Renal cortex interstitium (tissue), 11 donors: ENCODE measurements around the gene PMEPA1. TPM values are rescaled to one million over a fixed set of nuclear protein-coding genes. Genes with fewer than 3 reads are reported as not detected.

Experiments used
- DNase-seq, 11 donors: peaks; one replicate each; pipeline ENCODE4 v3.0.0-alpha.2; 2013; ENCODE audit warnings: low read depth in 9 of 11, low spot score in 4 of 11; ENCODE audit errors: extremely low read depth in 1 of 11
- polyA plus RNA-seq, 3 donors: library from polyadenylated mRNA; unstranded; fragments of 120-200 nt; gene quantifications; one replicate each; pipeline ENCODE4 v1.2.1, GENCODE V29; 2013; ENCODE audit not compliant: insufficient read length in 3 of 3

Gene PMEPA1
- polyA plus RNA-seq, 3 donors, result 14.9 to 21.6 (median 15.5) TPM

DNA sequence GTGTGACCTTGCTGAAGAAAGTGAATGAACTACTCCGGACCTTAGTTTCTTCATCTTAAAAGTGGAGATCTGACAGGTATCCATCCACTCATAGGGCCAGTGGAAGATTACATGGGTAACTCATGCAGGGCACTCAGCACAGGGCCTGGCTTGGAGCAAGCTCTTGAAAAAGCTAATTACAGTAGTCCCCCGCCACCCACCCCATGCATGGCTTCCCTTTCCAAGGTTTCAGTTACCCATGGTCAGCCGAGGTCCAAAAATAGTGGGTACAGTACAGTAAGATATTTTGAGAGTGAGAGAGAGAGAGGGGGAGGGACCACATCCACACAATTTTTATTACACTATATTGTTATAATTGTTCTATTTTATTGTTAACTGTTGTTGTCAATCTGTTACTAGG, 7.1 kb upstream of the PMEPA1 start:
- DNase-seq, result no peak

- DNase-seq, result no peak
Measured at GRCh38 chr20:57716202-57716601, 6.4 kb upstream of the PMEPA1 start.

- DNase-seq, result no peak
Measured at GRCh38 chr20:57715268-57715904, 5.6 kb upstream of the PMEPA1 start.

DNA sequence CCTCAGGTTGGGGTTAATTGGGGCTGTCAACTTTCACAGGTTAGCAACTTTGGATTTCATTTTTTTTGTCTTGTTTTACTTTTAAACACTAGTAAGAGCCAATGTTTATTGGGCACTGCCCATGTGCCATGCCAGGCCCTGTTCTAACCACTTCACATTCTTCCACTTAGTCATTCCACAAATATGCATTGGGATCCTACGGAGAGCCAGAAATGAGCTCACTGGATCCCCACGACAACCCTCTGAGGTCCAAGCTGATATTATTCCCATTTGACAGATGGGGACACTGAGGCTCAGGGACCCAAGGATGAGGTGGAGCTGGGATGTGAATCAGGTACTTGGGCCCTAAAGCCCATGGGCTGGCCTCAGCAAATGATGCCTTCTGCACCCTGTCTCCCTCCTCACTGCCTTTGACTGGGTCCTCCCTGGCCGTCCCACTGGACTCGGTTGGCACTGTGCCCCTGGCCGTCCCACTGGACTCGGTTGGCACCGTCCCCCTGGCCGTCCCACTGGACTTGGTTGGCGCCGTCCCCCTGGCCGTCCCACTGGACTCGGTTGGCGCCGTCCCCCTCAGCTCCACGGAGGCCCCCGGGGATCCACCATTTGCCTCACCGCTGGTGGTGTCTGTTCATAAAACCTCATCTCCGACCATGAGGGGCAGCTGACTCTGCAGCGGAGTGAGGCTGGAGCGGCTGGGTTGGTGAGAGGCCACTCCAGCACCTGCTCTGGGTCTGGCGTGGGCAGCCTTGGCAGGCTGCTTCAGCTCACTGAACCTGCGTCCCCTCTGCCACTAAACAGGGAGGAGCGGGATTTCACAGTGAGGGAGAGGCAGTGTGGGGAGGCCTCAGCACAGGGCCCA, 4.8 kb upstream of the PMEPA1 start:
- no peak for DNase-seq

GRCh38 chr20:57713951-57714350, 4.1 kb upstream of the PMEPA1 start:
- DNase-seq, result no peak

DNA sequence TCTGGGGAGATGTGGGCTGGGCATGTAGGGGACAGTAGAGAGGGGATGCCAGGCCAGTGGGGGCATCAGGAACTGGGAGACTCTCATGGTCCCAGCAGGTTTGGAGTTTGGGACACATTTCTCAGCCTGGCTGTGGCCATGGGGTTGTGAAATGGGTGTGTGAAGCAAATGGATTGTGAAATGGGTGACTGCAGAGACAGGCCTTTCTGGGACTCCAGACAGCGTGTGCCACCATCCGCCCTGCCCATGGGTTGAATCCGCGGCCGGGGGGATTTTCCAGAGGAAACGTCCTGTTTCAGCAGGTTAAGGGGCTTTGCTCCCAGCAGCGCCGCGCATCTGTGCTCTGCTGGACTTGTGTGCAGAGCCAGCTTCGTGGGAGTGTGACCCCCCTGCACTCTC, 3.7 kb upstream of the PMEPA1 start:
- DNase-seq, result no peak

DNA sequence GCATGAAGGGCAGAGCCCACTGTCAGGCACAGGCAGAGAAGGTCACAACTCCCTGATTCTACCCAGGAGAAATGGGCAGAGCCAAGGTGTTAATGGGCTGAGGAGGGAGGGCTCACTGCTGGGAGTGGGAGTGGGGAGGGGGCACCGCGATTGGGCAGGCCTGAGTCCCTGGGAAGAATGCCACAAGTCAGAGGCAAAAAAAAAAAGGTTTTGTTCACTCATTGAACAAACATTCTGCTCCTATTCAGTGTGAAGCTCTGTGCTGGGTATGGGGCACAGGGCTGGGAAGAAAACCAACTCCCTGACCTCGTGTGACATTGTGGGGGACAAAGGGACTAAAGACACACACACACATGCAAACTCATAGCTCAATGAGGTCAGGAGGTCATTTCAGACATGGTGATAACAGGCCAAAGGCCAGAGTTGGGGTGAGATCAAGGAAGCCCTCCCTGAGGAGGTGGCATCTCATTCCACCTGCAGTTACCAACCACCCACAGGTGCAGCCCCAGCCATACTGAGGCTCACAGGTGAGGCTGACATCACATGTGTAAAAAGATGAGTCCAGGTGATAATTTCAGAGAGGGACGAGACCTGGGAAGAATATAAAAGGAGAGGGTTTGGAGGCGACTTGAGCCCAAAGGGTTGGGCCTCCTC, 3.2 kb upstream of the PMEPA1 start:
- no peak for DNase-seq

- DNase-seq, result no peak
Measured at GRCh38 chr20:57712341-57712740, 2.5 kb upstream of the PMEPA1 start.

- no peak for DNase-seq
Measured at GRCh38 chr20:57711826-57712225, 2.0 kb upstream of the PMEPA1 start.

- no peak for DNase-seq
Measured at GRCh38 chr20:57711311-57711712, 1.5 kb upstream of the PMEPA1 start.

DNA sequence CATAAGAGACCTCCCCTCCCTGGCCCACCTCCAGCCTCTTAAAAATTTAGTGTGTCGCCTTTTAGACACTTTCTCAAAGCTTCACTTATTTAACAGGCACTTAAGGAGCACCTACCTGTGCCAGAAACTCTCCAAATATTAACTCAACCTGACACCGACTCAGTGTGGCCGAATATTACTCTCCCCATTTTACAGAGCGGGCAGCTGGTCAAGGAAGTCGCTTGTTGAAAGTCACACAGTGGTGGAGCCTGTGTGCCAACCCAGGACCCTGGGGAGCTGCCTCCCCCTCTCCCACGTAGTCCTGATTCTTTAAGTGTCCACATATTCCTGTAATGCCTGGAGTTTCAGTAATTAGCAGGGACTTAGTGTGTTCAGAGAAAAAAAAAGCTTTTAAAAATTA, 1.0 kb upstream of the PMEPA1 start:
- DNase-seq, result no peak

GRCh38 chr20:57708694-57709673, 831 bp downstream of the PMEPA1 start:
- no peak for DNase-seq

DNA sequence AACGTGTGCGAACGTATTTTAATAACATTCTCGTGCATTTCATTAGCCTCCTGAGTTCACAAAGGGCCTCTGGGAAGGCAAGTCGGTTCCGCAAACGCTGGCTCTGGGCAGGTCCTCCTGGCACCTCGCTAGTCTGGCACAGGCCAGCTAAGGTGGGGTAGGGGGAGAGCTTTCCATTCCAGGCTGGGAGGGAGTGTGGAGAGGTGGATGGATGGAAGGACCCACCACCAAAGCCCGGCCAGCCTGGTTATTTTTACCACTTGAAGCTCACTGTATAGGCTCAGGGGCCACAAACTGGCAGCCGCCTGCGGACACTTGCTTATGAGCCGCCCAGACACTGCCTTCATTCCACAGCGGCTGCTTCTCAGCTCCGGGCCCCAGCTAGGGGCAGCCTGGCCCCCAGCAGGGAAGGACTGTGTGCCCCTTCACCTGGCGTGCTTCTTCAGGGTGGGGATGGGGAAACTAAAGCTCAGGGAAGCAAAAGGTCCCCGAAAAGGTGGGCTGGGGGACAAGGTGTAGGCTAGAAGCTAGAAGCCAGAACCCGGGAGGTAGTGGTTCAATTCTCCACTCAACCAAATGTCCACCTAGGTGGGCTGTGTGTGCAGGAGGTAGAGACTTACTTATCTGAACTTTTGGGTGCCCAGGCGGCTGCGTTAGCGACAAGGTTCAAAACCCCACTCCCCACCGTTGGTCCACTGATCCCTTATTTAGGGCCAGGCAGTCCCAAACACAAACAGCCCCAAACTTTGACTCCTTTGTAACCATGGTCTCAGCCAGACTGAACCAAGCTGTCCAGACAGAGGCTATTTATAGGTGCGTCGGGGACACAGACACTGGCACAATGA, 1.7 kb downstream of the PMEPA1 start:
- DNase-seq, result no peak

- DNase-seq, result no peak
Measured at GRCh38 chr20:57707320-57707719, 2.5 kb downstream of the PMEPA1 start.

- DNase-seq, result no peak
Measured at GRCh38 chr20:57705127-57705899, 4.5 kb downstream of the PMEPA1 start.

- DNase-seq, result no peak
Measured at GRCh38 chr20:57704245-57704644, 5.6 kb downstream of the PMEPA1 start.

GRCh38 chr20:57703013-57703412, 6.8 kb downstream of the PMEPA1 start:
- DNase-seq, result no peak
